Panc1 (cell line): ENCODE results near the gene THAP3. TPM values are rescaled to one million over a fixed set of nuclear protein-coding genes. Genes with fewer than 3 reads are reported as not detected.

ENCODE experiments used
- ATAC-seq: fragments of 200-7000 bp; cut with Tn5 transposase; 2 replicates; pipeline ENCODE4 v1.9.1; 2020; ENCODE audit warnings: mild to moderate bottlenecking, moderate library complexity
- BruUV-seq: library from RNA; stranded (reverse); fragments of 400-500 nt; replicated peaks from 2 replicates; lab custom pipeline; 2021; lab: Mats Ljungman, UMichigan
- CTCF ChIA-PET: fragments of 300-600 bp; sonication (Branson Sonifier 250); formaldehyde crosslinking; loops from one replicate; lab custom pipeline; 2022; ENCODE audit warnings: antibody characterized with exemption; lab: Charles Lee
- POLR2A ChIA-PET: fragments of 300-600 bp; sonication (Branson Sonifier 250); formaldehyde crosslinking; loops from one replicate; lab custom pipeline; 2022; ENCODE audit warnings: antibody characterized with exemption; lab: Charles Lee
- DNase-seq: peaks from one replicate; pipeline ENCODE4 v3.0.0-alpha.2; 2010; ENCODE audit warnings: low read depth, low spot score
- H3K27ac ChIP-seq: 2 replicates; pipeline ENCODE4 v1.5.1; 2011; ENCODE audit warnings: mild to moderate bottlenecking, low read length, inconsistent platforms
- H3K27me3 ChIP-seq: fragments of 200-500 bp; sonication (Bioruptor generic); 2 replicates; pipeline ENCODE4 v1.6.0; 2014; ENCODE audit warnings: low read length, inconsistent platforms; ENCODE audit not compliant: control insufficient read depth, insufficient read depth
- H3K36me3 ChIP-seq: fragments of 200-500 bp; sonication (Bioruptor generic); 2 replicates; pipeline ENCODE4 v1.5.1; 2014; ENCODE audit warnings: inconsistent platforms, mild to moderate bottlenecking, low read length, moderate library complexity; ENCODE audit not compliant: control insufficient read depth, insufficient read depth
- H3K4me1 ChIP-seq: 2 replicates; pipeline ENCODE4 v1.5.1; 2011; ENCODE audit warnings: inconsistent platforms, mild to moderate bottlenecking, low read length, moderate library complexity; ENCODE audit not compliant: control insufficient read depth, insufficient read depth
- H3K4me3 ChIP-seq, 2 experiments: 2 replicates each; pipeline ENCODE4 v1.5.1; 2011 to 2012; ENCODE audit warnings: low read depth in 2 of 2, low read length in 2 of 2, mild to moderate bottlenecking in 2 of 2, inconsistent platforms in 1 of 2, moderate library complexity in 1 of 2
- H3K9me3 ChIP-seq: fragments of 200-500 bp; sonication (Bioruptor generic); 2 replicates; pipeline ENCODE4 v1.5.1; 2014; ENCODE audit warnings: low read depth, mild to moderate bottlenecking, inconsistent platforms, low read length, moderate library complexity; ENCODE audit not compliant: control insufficient read depth, insufficient read depth
- CTCF ChIP-seq: fragments of 450-650 bp; IDR thresholded peaks from 2 replicates; pipeline ENCODE4 v1.5.1; 2017; ENCODE audit warnings: mild to moderate bottlenecking
- POLR2AphosphoS5 ChIP-seq: IDR thresholded peaks from 2 replicates; pipeline ENCODE4 v1.6.1; 2012; ENCODE audit warnings: mild to moderate bottlenecking, low read depth, low read length, moderate library complexity
- REST ChIP-seq, 2 experiments: IDR thresholded peaks; 2 replicates each; pipeline ENCODE4 v1.6.1; 2011 to 2012; ENCODE audit warnings: low read depth in 2 of 2, control low read depth in 1 of 2, low read length in 1 of 2, mild to moderate bottlenecking in 1 of 2, moderate library complexity in 1 of 2; ENCODE audit not compliant: insufficient read depth in 1 of 2
- SIN3A ChIP-seq: IDR thresholded peaks from 2 replicates; pipeline ENCODE4 v1.6.1; 2012; ENCODE audit warnings: low read depth, mild to moderate bottlenecking, low read length, moderate library complexity, borderline replicate concordance; ENCODE audit not compliant: insufficient read depth
- TCF7L2 ChIP-seq: IDR thresholded peaks from 2 replicates; pipeline ENCODE4 v1.6.1; 2011; ENCODE audit warnings: mild to moderate bottlenecking, low read depth, low read length, inconsistent platforms
- in situ Hi-C: cut with HindIII; loops from 2 replicates; pipeline ENCODE4 v1.10.0; 2016; ENCODE audit warnings: low sequenced_read_pairs, low pct_unique_long_range_greater_than_20kb
- intact Hi-C: fragments of 100-400 bp; cut with micrococcal nuclease; formaldehyde crosslinking; loops from one replicate; pipeline ENCODE4 v1.10.0; 2022; ENCODE audit not compliant: unreplicated experiment
- total RNA-seq: library from RNA; stranded (reverse); gene quantifications from one replicate; pipeline ENCODE4 v1.2.1, GENCODE V29; 2021; ENCODE audit not compliant: unreplicated experiment

THAP3 gene
- total RNA-seq, 1 experiment from 2014 or later: 24.9 TPM

- no peak overlapping the region for H3K4me3 ChIP-seq
- ATAC-seq (no peak), DNase-seq (no peak)
- peaks cover 18% of the 10 kb centered on the region for H3K4me1 ChIP-seq
- TF ChIP-seq POLR2AphosphoS5: no peak
- TF ChIP-seq REST (IDR thresholded peaks at IDR 0.05; ENCODE audit: insufficient read depth in 1 of 2, low read depth in 2 of 2, low read length in 1 of 2): no peak
- TF ChIP-seq TCF7L2: no peak
- no peak for TF ChIP-seq SIN3A
- TF ChIP-seq CTCF: no peak
- in situ Hi-C loops: no loop called here
- intact Hi-C loops: no loop called here
- ChIA-PET CTCF (no interaction called here), POLR2A (no interaction called here)
- peaks cover 7% of the 10 kb centered on the region; the same call in 1 of the 2 replicates for H3K36me3 ChIP-seq
- no peak overlapping the region for H3K27ac ChIP-seq
- no peaks in the 10 kb centered on the region for H3K9me3 ChIP-seq
- no peaks in the 10 kb centered on the region for H3K27me3 ChIP-seq
- BruUV-seq: no TSS peak
These were observed 40.3 kb upstream of the THAP3 start for GRCh38 chr1:6584126-6585080.

- in situ Hi-C loops (no loop called here), intact Hi-C loops (no loop called here)
- no TSS peak for BruUV-seq
- no peak for ATAC-seq
- Histone ChIP-seq H3K9me3 (no peaks in the 10 kb centered on the region), H3K27me3 (no peaks in the 10 kb centered on the region), H3K27ac (no peak overlapping the region), H3K36me3 (peaks cover 4% of the 10 kb centered on the region; the same call in 1 of the 2 replicates), H3K4me3 (no peak overlapping the region), H3K4me1 (peaks cover 16% of the 10 kb centered on the region)
- CTCF ChIA-PET: no interaction called here
- no peak for TF ChIP-seq REST (IDR thresholded peaks at IDR 0.05; ENCODE audit: insufficient read depth in 1 of 2, low read depth in 2 of 2, low read length in 1 of 2)
- TF ChIP-seq POLR2AphosphoS5: no peak
- no peak for TF ChIP-seq CTCF
- TF ChIP-seq TCF7L2: no peak
- no peak for TF ChIP-seq SIN3A
- POLR2A ChIA-PET: interaction anchor here (0.5 kb wide), 1 partner anchor 355 kb away, joined by 3 read pairs; no protein-coding TSS in a partner anchor
- no peak for DNase-seq
These were observed 39.5 kb upstream of the THAP3 start for GRCh38 chr1:6585081-6585722.
